ENCODE data around the gene PBX3. TPM values are rescaled to one million over a fixed set of nuclear protein-coding genes. Genes with fewer than 3 reads are reported as not detected.

PBX3 gene
- total RNA-seq, 1 experiment from 2014 or later, result 46.0 TPM

DNA sequence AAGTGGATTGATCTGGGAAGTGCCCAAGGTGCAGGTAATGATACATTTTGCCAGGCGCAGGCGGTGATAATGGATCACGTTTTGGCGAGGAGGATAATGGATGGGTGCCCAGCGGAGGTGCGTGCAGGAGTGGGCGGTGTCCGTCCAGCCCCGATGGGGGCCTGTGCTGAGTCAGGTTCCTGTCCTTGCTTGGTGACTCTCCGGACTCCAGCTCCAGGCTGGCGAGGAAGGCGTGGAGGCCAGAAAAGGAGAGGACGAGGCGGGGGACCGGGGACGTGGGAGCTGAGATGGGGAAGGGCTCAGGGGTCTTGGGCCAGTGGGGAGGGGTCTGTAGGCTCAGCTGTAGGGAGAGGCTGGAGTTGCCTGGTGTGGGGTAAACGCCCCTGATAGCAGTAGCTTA lies 268.3 kb downstream of the PBX3 start:
- Histone ChIP-seq H3T11ph (ENCODE audit: low read length) (no peak overlapping the region), H3K18ac (ENCODE audit: insufficient read length, low read depth, low read length) (no peak overlapping the region), H2AFZ (ENCODE audit: low read length) (no peak overlapping the region), H3K79me1 (ENCODE audit: insufficient read depth, low read depth, low read length, poor library complexity, severe bottlenecking) (no peaks in the 10 kb centered on the region), H3K9me3 (ENCODE audit: control insufficient read depth, low read depth, low read length) (no peaks in the 10 kb centered on the region), H3K56ac (ENCODE audit: insufficient read length, low read depth, low read length) (no peak overlapping the region), H2BK20ac (ENCODE audit: low read depth, low read length, poor library complexity, severe bottlenecking) (no peak overlapping the region), H3K4ac (ENCODE audit: low read depth, low read length) (no peak overlapping the region), H4K20me1 (ENCODE audit: control insufficient read depth, insufficient read depth, insufficient read length) (no peaks in the 10 kb centered on the region), H2BK12ac (ENCODE audit: insufficient read length, low read depth, low read length) (no peak overlapping the region), H4K5ac (ENCODE audit: insufficient read length, low read depth, low read length) (no peak overlapping the region), H2AK5ac (ENCODE audit: insufficient read length, low read length) (no peak overlapping the region), H2BK120ac (ENCODE audit: low read depth, low read length, poor library complexity, severe bottlenecking) (no peak overlapping the region), H3K4me1 (ENCODE audit: insufficient read depth, low read length) (no peaks in the 10 kb centered on the region), H3K14ac (ENCODE audit: insufficient read depth, low read length) (no peak overlapping the region), H3K27me3 (ENCODE audit: insufficient read depth, low read length) (no peaks in the 10 kb centered on the region), H2BK5ac (ENCODE audit: insufficient read length, low read length) (no peak overlapping the region), H3K79me2 (ENCODE audit: insufficient read depth, low read length) (no peaks in the 10 kb centered on the region), H3K23me2 (ENCODE audit: insufficient read length, low read depth, low read length, poor library complexity, severe bottlenecking) (no peaks in the 10 kb centered on the region), H4K8ac (replicated peaks; ENCODE audit: insufficient read length, low read depth, low read length) (no peak overlapping the region), H3K9ac (ENCODE audit: extremely low read depth, insufficient read length, low read length) (no peak overlapping the region), H3K27ac (ENCODE audit: insufficient read length, low read depth, low read length) (no peak overlapping the region), H3K23ac (ENCODE audit: insufficient read length, low read depth, low read length) (no peak overlapping the region), H3K4me2 (ENCODE audit: insufficient read depth, insufficient read length, low read length) (no peak overlapping the region), H4K91ac (ENCODE audit: insufficient read length, low read depth, low read length) (no peak overlapping the region), H2BK15ac (ENCODE audit: low read depth, low read length) (no peak overlapping the region)
- peaks cover 0 to 3% of the 10 kb centered on the region in 2 experiments for H3K9me3 Mint-ChIP-seq
- TF ChIP-seq CTCF (conservative IDR thresholded peaks at IDR 0.05), result no peak
- H3K4me3 Mint-ChIP-seq, result no peak overlapping the region
- no peaks in the 10 kb centered on the region; the same call in 1 of the 2 replicates for H3K27me3 Mint-ChIP-seq (ENCODE audit: low read depth)
- DNase-seq, result no peak
- no peaks in the 10 kb centered on the region for H3K36me3 Mint-ChIP-seq (ENCODE audit: insufficient read depth in 1 of 3, low read depth in 3 of 3)
- WGBS (ENCODE audit: extremely low coverage, insufficient read length, low lambda C conversion rate), result no CpG with 5 or more reads among the region's 17 CpGs
- H3K27ac Mint-ChIP-seq, result no peak overlapping the region
- peaks cover 7 to 13% of the 10 kb centered on the region in 2 experiments; a peak in 2 of 4 replicates for H3K4me1 Mint-ChIP-seq
